Ascending aorta (tissue), 2 donors: Measurements from ENCODE around the gene SDK2. TPM values are rescaled to one million over a fixed set of nuclear protein-coding genes. Genes with fewer than 3 reads are reported as not detected.

Experiments
- DNase-seq, 2 donors: peaks; one replicate each; pipeline ENCODE4 v3.0.0-alpha.2; 2019; ENCODE audit warnings: low spot score in 2 of 2
- H3K27ac ChIP-seq, 2 donors: fragments of 200-600 bp; sonication (generic); one replicate each; pipeline ENCODE4 v1.5.1; 2016 to 2017; ENCODE audit warnings: mild to moderate bottlenecking in 1 of 2
- H3K27me3 ChIP-seq: fragments of 200-600 bp; sonication (generic); one replicate; pipeline ENCODE4 v1.5.1; 2017
- H3K36me3 ChIP-seq, 2 donors: fragments of 200-600 bp; sonication (generic); one replicate each; pipeline ENCODE4 v1.5.1; 2016
- H3K4me1 ChIP-seq, 2 donors: fragments of 200-600 bp; sonication (generic); one replicate each; pipeline ENCODE4 v1.5.1; 2016 to 2017; ENCODE audit warnings: mild to moderate bottlenecking in 1 of 2
- H3K4me3 ChIP-seq, 2 donors: fragments of 200-600 bp; sonication (generic); one replicate each; pipeline ENCODE4 v1.5.1; 2016 to 2017; ENCODE audit warnings: mild to moderate bottlenecking in 1 of 2
- H3K9me3 ChIP-seq, 2 donors: fragments of 200-600 bp; sonication (generic); one replicate each; pipeline ENCODE4 v1.5.1; 2016
- intact Hi-C: fragments of 100-400 bp; cut with DNase I; formaldehyde crosslinking; loops from one replicate; pipeline ENCODE4 v1.15.1; 2023
- total RNA-seq: library from RNA; depleted of rRNA; stranded (reverse); fragments of >200 nt; gene quantifications from one replicate; pipeline ENCODE4 v1.1.0, GENCODE V29; 2016
- TF ChIP-seq, protein P1 (sequence below), 3 experiments: fragments of 200-600 bp in 2 of 3; fragments of 450-650 bp in 1 of 3; sonication (generic) in 2 of 3; IDR thresholded peaks; one replicate each; pipeline ENCODE4 v1.5.1; 2016 to 2019; ENCODE audit warnings: antibody characterized with exemption in 3 of 3, mild to moderate bottlenecking in 1 of 3, moderate library complexity in 1 of 3

The SDK2 gene
- total RNA-seq, 1 donor from 2014 or later, result 8.1 TPM

DNA sequence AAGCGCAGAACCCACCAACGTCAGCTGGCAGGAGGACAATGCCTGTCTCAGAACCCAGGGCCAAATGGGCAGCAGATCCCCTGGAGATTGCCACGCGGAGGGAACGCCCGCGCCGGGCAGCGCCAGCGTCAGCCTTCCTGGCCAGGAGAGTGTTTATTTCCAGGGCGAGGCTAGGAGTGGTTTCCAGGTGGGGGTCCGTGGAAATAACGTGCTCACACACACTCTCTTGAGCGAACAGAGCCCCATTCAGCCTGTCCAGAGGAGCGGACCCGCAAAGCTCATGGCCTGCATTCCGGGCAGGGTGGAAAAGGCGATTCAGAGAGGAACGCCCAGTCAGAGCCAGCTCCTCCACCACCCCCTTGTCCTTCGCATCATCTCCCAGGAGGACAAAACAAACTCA is 40.3 kb downstream of the SDK2 start:
- H3K4me3 ChIP-seq, result no peak overlapping the region
- H3K36me3 ChIP-seq, result no peaks in the 10 kb centered on the region
- TF ChIP-seq, protein P1, sequence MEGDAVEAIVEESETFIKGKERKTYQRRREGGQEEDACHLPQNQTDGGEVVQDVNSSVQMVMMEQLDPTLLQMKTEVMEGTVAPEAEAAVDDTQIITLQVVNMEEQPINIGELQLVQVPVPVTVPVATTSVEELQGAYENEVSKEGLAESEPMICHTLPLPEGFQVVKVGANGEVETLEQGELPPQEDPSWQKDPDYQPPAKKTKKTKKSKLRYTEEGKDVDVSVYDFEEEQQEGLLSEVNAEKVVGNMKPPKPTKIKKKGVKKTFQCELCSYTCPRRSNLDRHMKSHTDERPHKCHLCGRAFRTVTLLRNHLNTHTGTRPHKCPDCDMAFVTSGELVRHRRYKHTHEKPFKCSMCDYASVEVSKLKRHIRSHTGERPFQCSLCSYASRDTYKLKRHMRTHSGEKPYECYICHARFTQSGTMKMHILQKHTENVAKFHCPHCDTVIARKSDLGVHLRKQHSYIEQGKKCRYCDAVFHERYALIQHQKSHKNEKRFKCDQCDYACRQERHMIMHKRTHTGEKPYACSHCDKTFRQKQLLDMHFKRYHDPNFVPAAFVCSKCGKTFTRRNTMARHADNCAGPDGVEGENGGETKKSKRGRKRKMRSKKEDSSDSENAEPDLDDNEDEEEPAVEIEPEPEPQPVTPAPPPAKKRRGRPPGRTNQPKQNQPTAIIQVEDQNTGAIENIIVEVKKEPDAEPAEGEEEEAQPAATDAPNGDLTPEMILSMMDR (IDR thresholded peaks at IDR 0.05), result no peak
- intact Hi-C loops, result loop anchor here (10.0 kb wide), 1 partner anchor 51 kb away; no protein-coding TSS in a partner anchor
- no peak overlapping the region for H3K27ac ChIP-seq
- no peaks in the 10 kb centered on the region for H3K27me3 ChIP-seq
- DNase-seq, result no peak
- H3K9me3 ChIP-seq, result no peaks in the 10 kb centered on the region
- no peaks in the 10 kb centered on the region for H3K4me1 ChIP-seq

DNA sequence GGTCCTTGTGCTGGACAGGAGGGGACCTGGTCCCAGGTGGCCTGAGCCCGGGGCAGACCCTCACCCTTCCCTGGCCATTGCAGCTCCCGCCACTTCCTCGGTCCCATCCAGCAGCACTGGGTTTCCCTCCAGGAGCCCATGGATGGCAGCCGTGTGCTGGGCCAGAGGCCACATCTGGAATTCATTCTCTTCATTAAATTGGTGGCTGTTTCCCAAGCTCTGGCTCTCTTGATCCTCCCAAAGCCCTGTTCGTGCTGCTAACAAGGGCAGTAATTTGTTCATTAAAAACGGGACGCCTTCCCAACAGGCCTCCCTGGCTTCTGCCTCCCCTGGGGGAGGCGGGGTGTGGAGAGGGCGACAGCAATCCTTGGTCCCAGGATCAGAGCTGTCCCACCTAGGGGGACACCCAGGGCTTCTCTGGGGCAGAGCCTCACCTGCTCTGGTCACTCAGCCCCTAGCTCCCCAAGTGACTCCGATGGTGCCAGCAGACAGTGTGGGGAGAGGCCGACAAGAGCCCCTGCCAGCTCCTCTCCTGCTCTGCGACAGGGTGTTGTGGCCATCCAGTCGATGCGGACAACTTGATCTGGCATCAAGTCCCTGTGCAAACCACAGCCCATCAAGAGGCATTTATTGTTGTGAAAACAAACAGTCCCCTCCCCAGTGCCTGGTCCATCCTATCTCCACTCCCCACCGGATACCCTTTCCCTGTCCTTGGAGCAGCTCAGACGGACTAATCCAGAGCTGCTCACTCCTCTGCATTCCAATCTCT is 44.0 kb downstream of the SDK2 start:
- TF ChIP-seq, protein P1 (IDR thresholded peaks at IDR 0.05), result no peak
- H3K4me3 ChIP-seq, result no peak overlapping the region
- intact Hi-C loops, result loop anchor here (10.0 kb wide), 1 partner anchor 55 kb away; no protein-coding TSS in a partner anchor
- H3K9me3 ChIP-seq, result no peaks in the 10 kb centered on the region
- H3K27ac ChIP-seq, result no peak overlapping the region
- H3K36me3 ChIP-seq, result no peaks in the 10 kb centered on the region
- H3K4me1 ChIP-seq, result no peaks in the 10 kb centered on the region
- H3K27me3 ChIP-seq, result no peaks in the 10 kb centered on the region
- DNase-seq, result no peak

DNA sequence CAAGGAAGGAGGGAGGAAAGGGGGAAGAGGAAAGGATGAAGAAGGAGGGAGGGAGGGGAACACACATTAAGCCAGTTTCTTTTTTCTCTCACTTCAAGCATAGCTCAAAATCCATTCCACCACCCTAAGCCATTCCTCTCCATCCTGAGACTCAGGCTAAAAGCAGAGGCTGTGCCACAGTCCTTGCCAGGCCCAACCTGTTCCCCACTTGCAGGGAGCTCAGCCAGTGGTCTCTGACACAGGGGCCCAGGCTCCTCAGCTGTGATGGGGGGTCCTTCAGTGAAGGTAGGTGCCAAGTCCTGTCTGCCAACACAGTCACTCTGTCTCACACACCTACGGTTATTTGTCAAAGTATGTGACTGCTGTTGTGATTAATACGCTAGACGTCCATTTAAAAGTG is 44.6 kb downstream of the SDK2 start:
- H3K4me3 ChIP-seq, result no peak overlapping the region
- H3K9me3 ChIP-seq, result no peaks in the 10 kb centered on the region
- H3K27ac ChIP-seq, result no peak overlapping the region
- DNase-seq, result no peak
- H3K27me3 ChIP-seq, result no peaks in the 10 kb centered on the region
- intact Hi-C loops, result no loop called here
- no peaks in the 10 kb centered on the region for H3K4me1 ChIP-seq
- TF ChIP-seq, protein P1 (IDR thresholded peaks at IDR 0.05), result no peak
- no peaks in the 10 kb centered on the region for H3K36me3 ChIP-seq

DNA sequence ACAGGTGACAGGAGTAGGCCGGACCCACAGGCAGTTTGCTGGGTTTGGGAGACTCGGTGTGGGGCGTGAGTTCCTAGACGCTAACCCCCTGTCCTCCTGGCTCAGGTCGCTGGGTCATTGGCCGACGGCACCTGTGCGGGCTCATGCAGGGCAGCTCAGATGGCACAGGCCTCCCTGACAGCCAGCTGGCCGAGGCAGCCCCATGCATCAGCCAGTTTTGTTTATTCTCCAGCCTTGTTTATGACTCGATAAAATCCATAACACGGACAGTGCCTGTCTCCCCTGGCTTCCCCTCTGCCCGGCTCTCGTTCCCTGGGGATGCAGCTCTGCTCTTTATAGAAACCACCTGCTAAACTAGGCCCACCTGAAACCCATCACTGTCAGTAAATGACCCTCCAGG is 46.0 kb downstream of the SDK2 start:
- Histone ChIP-seq H3K27me3 (no peaks in the 10 kb centered on the region), H3K36me3 (no peaks in the 10 kb centered on the region), H3K4me3 (no peak overlapping the region), H3K9me3 (no peaks in the 10 kb centered on the region), H3K4me1 (no peaks in the 10 kb centered on the region), H3K27ac (no peak overlapping the region)
- TF ChIP-seq, protein P1 (IDR thresholded peaks at IDR 0.05), result no peak
- no peak for DNase-seq
- intact Hi-C loops, result no loop called here

DNA sequence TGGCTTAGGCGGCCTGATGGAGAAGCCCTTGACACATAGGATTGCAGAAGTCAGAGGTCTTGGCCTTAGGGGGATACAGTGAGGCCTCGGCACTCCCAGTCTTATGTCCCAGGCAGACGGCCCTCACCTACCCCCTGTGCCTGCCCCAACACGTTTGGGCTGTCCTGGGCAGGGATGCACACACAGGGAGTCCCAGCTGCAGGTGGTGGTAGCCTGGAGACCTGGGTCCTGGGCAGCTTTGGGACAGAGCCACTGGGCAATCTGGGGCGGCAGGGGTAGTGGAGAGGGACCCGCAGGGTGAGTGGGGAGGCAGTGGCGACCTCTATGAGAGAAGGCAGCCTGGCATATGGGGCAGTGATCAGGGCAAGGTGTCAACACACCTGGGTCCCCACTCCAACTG is 48.3 kb downstream of the SDK2 start:
- DNase-seq, result no peak
- Histone ChIP-seq H3K36me3 (no peaks in the 10 kb centered on the region), H3K9me3 (no peaks in the 10 kb centered on the region), H3K27me3 (no peaks in the 10 kb centered on the region), H3K4me1 (no peaks in the 10 kb centered on the region), H3K27ac (no peak overlapping the region), H3K4me3 (no peak overlapping the region)
- intact Hi-C loops, result loop anchor here (1.0 kb wide), 1 partner anchor 114 kb away; no protein-coding TSS in a partner anchor
- TF ChIP-seq, protein P1 (IDR thresholded peaks at IDR 0.05), result no peak
